Liver (tissue), 9 donors: ENCODE measurements around the gene FITM2. TPM values are rescaled to one million over a fixed set of nuclear protein-coding genes. Genes with fewer than 3 reads are reported as not detected.

ENCODE experiments used
- DNase-seq: peaks from one replicate; pipeline ENCODE4 v3.0.0-alpha.2; 2017; ENCODE audit warnings: low spot score
- H3K27ac ChIP-seq, 2 donors: one replicate each; pipeline ENCODE4 v1.7.0; 2013; ENCODE audit warnings: inconsistent platforms in 2 of 2, low read length in 2 of 2, control low read depth in 1 of 2, low read depth in 1 of 2, mild to moderate bottlenecking in 1 of 2
- H3K27me3 ChIP-seq, 4 donors: one replicate each; pipeline versions ENCODE4 v1.6.1 to v1.7.0; 2013; ENCODE audit warnings: low read length in 3 of 4, inconsistent platforms in 1 of 4, mild to moderate bottlenecking in 1 of 4, moderate library complexity in 1 of 4; ENCODE audit not compliant: control insufficient read depth in 4 of 4, insufficient read depth in 4 of 4
- H3K36me3 ChIP-seq, 4 donors: one replicate each; pipeline versions ENCODE4 v1.6.1 to v1.7.0; 2013; ENCODE audit warnings: low read length in 3 of 4, mild to moderate bottlenecking in 3 of 4, low read depth in 1 of 4, moderate library complexity in 1 of 4; ENCODE audit not compliant: control insufficient read depth in 4 of 4, insufficient read depth in 3 of 4
- H3K4me1 ChIP-seq, 4 donors: one replicate each; pipeline versions ENCODE4 v1.6.1 to v1.7.0; 2013; ENCODE audit warnings: low read length in 3 of 4, mild to moderate bottlenecking in 3 of 4, moderate library complexity in 1 of 4; ENCODE audit not compliant: control insufficient read depth in 4 of 4, insufficient read depth in 4 of 4
- H3K4me3 ChIP-seq, 3 donors: one replicate each; pipeline versions ENCODE4 v1.6.1 to v1.7.0; 2013; ENCODE audit warnings: low read length in 3 of 3, control low read depth in 1 of 3, low read depth in 1 of 3, mild to moderate bottlenecking in 1 of 3
- H3K9ac ChIP-seq, 2 donors: one replicate each; pipeline ENCODE4 v1.7.0; 2013; ENCODE audit warnings: low read length in 2 of 2, mild to moderate bottlenecking in 2 of 2, moderate library complexity in 2 of 2, control low read depth in 1 of 2, low read depth in 1 of 2
- H3K9me3 ChIP-seq, 4 donors: one replicate each; pipeline versions ENCODE4 v1.6.1 to v1.7.0; 2013; ENCODE audit warnings: low read length in 3 of 4; ENCODE audit not compliant: control insufficient read depth in 4 of 4
- EGR1 ChIP-seq, 2 donors: IDR thresholded peaks; 2 replicates each; pipeline ENCODE4 v1.6.1; 2016 to 2018; ENCODE audit warnings: antibody characterized with exemption in 2 of 2, low read depth in 2 of 2
- FOXA2 ChIP-seq: IDR thresholded peaks from 2 replicates; pipeline ENCODE4 v1.6.1; 2016; ENCODE audit warnings: antibody characterized with exemption
- HNF4A ChIP-seq, 2 donors: conservative IDR thresholded peaks; 2 replicates each; pipeline ENCODE4 v1.6.1; 2016; ENCODE audit warnings: antibody characterized with exemption in 2 of 2, mild to moderate bottlenecking in 2 of 2
- HNF4G ChIP-seq: IDR thresholded peaks from 2 replicates; pipeline ENCODE4 v1.6.1; 2016; ENCODE audit warnings: antibody characterized with exemption
- JUND ChIP-seq, 2 donors: IDR thresholded peaks; 2 replicates each; pipeline ENCODE4 v1.6.1; 2016; ENCODE audit warnings: antibody characterized with exemption in 2 of 2
- NR2F2 ChIP-seq: IDR thresholded peaks from 2 replicates; pipeline ENCODE4 v1.6.1; 2016; ENCODE audit warnings: antibody characterized with exemption
- RXRA ChIP-seq, 2 donors: IDR thresholded peaks; 2 replicates each; pipeline ENCODE4 v1.6.1; 2017 to 2018; ENCODE audit warnings: antibody characterized with exemption in 2 of 2, mild to moderate bottlenecking in 1 of 2
- SP1 ChIP-seq: IDR thresholded peaks from 2 replicates; pipeline ENCODE4 v1.6.1; 2018; ENCODE audit warnings: antibody characterized with exemption, mild to moderate bottlenecking
- YY1 ChIP-seq: IDR thresholded peaks from 2 replicates; pipeline ENCODE4 v1.6.1; 2016; ENCODE audit warnings: antibody characterized with exemption, mild to moderate bottlenecking
- WGBS: extraction: QIAGEN DNeasy Blood & Tissue Kit; methylation state at CpG from one replicate; pipeline ENCODE4 v1.1.7; 2013; 5-methylcytosine and 5-hydroxymethylcytosine counted together
- polyA plus RNA-seq, 2 donors: library from polyadenylated mRNA; stranded (reverse) in 1 of 2; unstranded in 1 of 2; fragments of 200-250 nt in 1 of 2; fragments of >200 nt in 1 of 2; fragmentation: Nextera tagmentation in 1 of 2; extraction: Ambion mirVana in 1 of 2; gene quantifications; one replicate each; pipeline versions ENCODE4 v1.2.1 to v1.2.3, GENCODE V29; 2013 to 2015
- total RNA-seq, 2 donors: library from RNA; depleted of rRNA; stranded (reverse); fragments of >200 nt; gene quantifications; one replicate each; pipeline ENCODE4 v1.2.3, GENCODE V29; 2014
- TF ChIP-seq, protein P1 (sequence below): IDR thresholded peaks from 2 replicates; pipeline ENCODE4 v1.6.1; 2016; ENCODE audit warnings: antibody characterized with exemption
- TF ChIP-seq, protein P2 (sequence below): fragments of 150-350 bp; IDR thresholded peaks from 2 replicates; pipeline ENCODE4 v1.5.1; 2017; ENCODE audit warnings: improper control_type of control experiment, low read depth, low read length; ENCODE audit not compliant: missing input control
- TF ChIP-seq, protein P3 (sequence below): IDR thresholded peaks from 2 replicates; pipeline ENCODE4 v1.6.1; 2016; ENCODE audit warnings: antibody characterized with exemption
- TF ChIP-seq, protein P4 (sequence below): IDR thresholded peaks from 2 replicates; pipeline ENCODE4 v1.6.1; 2016; ENCODE audit warnings: antibody characterized with exemption, mild to moderate bottlenecking
- donor health status: healthy.
- donor health status: healthy.
- donor health status: healthy.
- donor health status: healthy.
- donor health status: healthy.

The FITM2 gene
- total and polyA plus RNA-seq, 4 donors = 3.3 to 9.9 (median 3.9) TPM

DNA sequence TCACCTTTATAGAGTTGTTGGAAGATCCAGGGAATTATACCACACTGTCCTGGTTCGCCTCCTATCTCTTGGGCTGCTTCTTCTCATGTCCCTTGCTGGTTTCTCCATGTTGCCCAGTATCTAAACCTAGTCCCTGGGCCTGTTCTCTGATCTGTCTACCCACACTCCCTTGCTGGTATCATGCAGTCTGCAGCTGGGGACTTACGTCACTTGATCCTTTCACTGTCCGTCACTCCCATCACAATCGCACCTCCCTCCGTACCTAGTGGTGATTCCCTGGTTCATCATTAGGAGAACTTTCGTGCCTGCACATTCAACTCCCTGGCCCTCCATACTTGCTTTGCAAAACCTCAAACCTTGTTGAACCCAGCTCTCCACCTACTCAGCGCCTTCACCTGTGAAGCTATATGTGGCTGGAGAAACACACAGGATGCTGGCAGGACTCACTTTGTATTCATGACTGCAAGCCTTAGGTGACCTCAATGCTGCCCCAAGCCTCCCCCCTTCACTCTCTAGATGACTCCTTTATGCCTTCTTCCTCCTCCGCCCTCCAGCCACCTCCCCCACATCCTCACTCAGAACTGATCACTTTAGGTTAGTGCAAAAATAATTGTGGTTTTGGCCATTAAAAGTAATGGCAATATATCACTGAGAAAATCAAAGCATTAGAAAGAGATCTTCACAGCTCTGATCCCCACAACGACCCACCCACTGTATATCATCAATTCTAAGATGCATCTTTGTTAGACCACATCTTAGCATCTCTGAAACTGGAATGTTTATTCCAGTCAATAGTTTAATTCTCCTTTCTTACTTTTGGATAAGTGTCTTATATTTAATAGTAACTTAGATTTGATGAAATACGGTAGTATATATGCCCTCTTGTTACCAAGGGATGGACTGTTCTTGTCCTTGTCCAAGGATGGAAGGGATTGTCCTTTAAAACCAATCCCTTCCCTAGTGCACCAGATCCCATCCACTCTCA lies 37.5 kb downstream of the FITM2 start:
- no peak for DNase-seq
- H3K36me3 ChIP-seq = peaks cover 0 to 4% (median 0%) of the 10 kb centered on the region in 4 donors
- H3K4me3 ChIP-seq = no peak overlapping the region
- H3K27me3 ChIP-seq = no peaks in the 10 kb centered on the region
- H3K27ac ChIP-seq = no peak overlapping the region
- no peak overlapping the region for H3K9ac ChIP-seq
- no peaks in the 10 kb centered on the region for H3K4me1 ChIP-seq
- no peaks in the 10 kb centered on the region for H3K9me3 ChIP-seq
- 92% methylated on average over 10 of the region's 10 CpGs for WGBS
- TF ChIP-seq, protein P1, sequence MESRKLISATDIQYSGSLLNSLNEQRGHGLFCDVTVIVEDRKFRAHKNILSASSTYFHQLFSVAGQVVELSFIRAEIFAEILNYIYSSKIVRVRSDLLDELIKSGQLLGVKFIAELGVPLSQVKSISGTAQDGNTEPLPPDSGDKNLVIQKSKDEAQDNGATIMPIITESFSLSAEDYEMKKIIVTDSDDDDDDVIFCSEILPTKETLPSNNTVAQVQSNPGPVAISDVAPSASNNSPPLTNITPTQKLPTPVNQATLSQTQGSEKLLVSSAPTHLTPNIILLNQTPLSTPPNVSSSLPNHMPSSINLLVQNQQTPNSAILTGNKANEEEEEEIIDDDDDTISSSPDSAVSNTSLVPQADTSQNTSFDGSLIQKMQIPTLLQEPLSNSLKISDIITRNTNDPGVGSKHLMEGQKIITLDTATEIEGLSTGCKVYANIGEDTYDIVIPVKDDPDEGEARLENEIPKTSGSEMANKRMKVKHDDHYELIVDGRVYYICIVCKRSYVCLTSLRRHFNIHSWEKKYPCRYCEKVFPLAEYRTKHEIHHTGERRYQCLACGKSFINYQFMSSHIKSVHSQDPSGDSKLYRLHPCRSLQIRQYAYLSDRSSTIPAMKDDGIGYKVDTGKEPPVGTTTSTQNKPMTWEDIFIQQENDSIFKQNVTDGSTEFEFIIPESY = no peak
- TF ChIP-seq FOXA2 = no peak
- TF ChIP-seq, protein P2, sequence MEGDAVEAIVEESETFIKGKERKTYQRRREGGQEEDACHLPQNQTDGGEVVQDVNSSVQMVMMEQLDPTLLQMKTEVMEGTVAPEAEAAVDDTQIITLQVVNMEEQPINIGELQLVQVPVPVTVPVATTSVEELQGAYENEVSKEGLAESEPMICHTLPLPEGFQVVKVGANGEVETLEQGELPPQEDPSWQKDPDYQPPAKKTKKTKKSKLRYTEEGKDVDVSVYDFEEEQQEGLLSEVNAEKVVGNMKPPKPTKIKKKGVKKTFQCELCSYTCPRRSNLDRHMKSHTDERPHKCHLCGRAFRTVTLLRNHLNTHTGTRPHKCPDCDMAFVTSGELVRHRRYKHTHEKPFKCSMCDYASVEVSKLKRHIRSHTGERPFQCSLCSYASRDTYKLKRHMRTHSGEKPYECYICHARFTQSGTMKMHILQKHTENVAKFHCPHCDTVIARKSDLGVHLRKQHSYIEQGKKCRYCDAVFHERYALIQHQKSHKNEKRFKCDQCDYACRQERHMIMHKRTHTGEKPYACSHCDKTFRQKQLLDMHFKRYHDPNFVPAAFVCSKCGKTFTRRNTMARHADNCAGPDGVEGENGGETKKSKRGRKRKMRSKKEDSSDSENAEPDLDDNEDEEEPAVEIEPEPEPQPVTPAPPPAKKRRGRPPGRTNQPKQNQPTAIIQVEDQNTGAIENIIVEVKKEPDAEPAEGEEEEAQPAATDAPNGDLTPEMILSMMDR = no peak
- TF ChIP-seq, protein P3, sequence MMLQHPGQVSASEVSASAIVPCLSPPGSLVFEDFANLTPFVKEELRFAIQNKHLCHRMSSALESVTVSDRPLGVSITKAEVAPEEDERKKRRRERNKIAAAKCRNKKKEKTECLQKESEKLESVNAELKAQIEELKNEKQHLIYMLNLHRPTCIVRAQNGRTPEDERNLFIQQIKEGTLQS = no peak
- TF ChIP-seq NR2F2 = no peak
- TF ChIP-seq EGR1 (IDR thresholded peaks at IDR 0.05; ENCODE audit: low read depth in 2 of 2) = no peak
- TF ChIP-seq, protein P4, sequence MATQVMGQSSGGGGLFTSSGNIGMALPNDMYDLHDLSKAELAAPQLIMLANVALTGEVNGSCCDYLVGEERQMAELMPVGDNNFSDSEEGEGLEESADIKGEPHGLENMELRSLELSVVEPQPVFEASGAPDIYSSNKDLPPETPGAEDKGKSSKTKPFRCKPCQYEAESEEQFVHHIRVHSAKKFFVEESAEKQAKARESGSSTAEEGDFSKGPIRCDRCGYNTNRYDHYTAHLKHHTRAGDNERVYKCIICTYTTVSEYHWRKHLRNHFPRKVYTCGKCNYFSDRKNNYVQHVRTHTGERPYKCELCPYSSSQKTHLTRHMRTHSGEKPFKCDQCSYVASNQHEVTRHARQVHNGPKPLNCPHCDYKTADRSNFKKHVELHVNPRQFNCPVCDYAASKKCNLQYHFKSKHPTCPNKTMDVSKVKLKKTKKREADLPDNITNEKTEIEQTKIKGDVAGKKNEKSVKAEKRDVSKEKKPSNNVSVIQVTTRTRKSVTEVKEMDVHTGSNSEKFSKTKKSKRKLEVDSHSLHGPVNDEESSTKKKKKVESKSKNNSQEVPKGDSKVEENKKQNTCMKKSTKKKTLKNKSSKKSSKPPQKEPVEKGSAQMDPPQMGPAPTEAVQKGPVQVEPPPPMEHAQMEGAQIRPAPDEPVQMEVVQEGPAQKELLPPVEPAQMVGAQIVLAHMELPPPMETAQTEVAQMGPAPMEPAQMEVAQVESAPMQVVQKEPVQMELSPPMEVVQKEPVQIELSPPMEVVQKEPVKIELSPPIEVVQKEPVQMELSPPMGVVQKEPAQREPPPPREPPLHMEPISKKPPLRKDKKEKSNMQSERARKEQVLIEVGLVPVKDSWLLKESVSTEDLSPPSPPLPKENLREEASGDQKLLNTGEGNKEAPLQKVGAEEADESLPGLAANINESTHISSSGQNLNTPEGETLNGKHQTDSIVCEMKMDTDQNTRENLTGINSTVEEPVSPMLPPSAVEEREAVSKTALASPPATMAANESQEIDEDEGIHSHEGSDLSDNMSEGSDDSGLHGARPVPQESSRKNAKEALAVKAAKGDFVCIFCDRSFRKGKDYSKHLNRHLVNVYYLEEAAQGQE = no peak
- TF ChIP-seq HNF4G = no peak
- TF ChIP-seq HNF4A (conservative IDR thresholded peaks at IDR 0.05) = no peak
- TF ChIP-seq RXRA (IDR thresholded peaks at IDR 0.05) = no peak
- TF ChIP-seq YY1 = no peak
- TF ChIP-seq JUND (IDR thresholded peaks at IDR 0.05) = no peak
- TF ChIP-seq SP1 = no peak
